ENCODE data around the gene TAS2R20.

DNA sequence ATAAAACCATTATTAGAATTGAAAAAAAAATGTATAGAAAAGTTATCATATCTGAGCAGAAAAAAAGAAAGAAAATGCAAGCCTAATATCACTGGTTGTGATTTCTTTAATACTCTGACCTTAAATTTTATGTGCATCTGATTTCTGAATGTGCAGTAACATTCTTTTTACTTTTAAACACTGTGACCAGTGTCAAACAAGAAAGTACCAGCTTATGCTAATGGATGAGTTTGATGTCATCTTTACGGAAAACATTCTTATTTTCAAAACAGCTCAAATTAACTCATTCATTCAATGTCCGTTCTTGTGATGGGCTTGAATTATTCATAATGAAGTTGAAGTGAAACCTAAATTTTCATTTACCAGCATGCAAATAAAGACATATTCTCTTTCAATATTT lies 11.3 kb downstream of the TAS2R20 start, which contains the start of gene TAS2R50:
- TF ChIP-seq POLR2A (IDR thresholded peaks at IDR 0.05; ENCODE audit: extremely low read depth, insufficient read length) = no peak
- TF ChIP-seq, protein P1, sequence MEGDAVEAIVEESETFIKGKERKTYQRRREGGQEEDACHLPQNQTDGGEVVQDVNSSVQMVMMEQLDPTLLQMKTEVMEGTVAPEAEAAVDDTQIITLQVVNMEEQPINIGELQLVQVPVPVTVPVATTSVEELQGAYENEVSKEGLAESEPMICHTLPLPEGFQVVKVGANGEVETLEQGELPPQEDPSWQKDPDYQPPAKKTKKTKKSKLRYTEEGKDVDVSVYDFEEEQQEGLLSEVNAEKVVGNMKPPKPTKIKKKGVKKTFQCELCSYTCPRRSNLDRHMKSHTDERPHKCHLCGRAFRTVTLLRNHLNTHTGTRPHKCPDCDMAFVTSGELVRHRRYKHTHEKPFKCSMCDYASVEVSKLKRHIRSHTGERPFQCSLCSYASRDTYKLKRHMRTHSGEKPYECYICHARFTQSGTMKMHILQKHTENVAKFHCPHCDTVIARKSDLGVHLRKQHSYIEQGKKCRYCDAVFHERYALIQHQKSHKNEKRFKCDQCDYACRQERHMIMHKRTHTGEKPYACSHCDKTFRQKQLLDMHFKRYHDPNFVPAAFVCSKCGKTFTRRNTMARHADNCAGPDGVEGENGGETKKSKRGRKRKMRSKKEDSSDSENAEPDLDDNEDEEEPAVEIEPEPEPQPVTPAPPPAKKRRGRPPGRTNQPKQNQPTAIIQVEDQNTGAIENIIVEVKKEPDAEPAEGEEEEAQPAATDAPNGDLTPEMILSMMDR (IDR thresholded peaks at IDR 0.05; ENCODE audit: low read depth, low read length) = no peak
- TF ChIP-seq, protein P2, sequence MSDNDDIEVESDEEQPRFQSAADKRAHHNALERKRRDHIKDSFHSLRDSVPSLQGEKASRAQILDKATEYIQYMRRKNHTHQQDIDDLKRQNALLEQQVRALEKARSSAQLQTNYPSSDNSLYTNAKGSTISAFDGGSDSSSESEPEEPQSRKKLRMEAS (IDR thresholded peaks at IDR 0.05; ENCODE audit: low read depth, low read length) = no peak
